NOMO-1 treated with dmso at 0.1 percent for 144 hours (cell line): Measurements from ENCODE around the gene SLCO2A1.

Experiments used
- DNase-seq: peaks from one replicate; lab custom pipeline; 2025; ENCODE audit not compliant: unreplicated experiment; lab: John Stamatoyannopoulos, UW

Gene SLCO2A1

DNA sequence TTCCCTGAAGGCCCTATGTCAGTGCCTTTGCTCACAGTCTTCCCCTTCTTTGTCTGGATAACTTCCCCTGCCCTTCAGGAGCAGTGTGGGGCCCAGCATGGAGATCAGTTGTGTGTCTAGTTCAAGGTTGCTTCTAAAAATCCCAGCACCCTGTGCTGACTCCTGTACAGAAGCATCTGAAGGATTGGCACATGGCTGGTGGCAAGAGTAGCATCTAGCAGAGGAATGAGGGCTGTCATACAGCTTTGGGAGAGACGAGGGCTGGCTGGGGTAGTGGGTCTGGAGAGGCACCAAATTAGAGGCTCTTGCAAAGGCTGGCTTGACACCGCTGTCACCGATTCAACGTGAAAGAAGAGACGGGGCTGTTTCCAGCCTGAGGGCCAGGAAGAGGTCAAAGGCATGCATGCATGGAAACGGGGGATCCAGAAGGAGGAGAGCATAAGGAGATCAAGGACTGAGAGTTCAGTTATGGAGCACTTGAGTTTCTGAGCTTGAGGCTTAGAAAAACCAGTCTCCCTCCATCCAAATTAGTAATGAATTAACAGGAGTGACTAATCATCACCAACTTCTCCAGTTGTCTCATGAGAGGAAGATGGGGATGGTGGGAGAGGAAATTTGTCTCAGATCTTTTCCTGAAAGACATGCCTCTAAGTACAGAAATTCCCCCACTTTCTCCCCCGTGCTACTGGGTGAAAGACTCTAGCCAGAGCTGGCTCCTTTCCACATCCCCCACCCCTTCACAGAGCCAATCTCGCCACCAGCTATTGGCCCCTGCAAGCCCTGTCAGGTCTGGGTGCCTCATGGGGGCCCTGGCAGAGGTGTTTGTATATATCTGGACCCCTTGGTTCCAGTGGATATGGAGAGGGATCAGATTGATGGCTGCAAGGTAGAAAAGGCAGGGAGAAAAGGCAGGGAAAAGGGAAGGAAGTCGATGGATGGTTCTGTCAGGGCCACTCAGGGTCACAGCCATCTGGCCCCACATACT, 45.9 kb downstream of the SLCO2A1 start:
- DNase-seq: no peak

DNA sequence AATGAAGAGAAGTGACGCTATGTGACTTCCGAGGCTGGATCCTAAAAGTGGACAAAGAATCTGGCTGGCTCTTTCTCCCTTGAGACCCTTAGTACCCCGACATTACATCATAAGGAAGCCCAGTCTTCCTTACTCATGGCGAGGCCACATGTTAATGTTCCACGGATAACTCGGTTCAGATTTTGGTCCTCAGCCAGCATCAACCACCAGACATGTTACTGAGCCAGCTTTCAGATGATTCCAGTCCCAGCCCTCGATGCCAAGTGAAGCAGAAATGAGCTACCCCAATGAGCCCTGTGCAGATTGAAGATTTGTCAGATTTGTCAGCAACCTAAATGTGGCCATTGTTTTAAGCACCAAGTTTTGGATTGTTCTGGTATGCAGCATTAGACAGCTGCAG, 46.6 kb downstream of the SLCO2A1 start:
- no peak for DNase-seq

DNA sequence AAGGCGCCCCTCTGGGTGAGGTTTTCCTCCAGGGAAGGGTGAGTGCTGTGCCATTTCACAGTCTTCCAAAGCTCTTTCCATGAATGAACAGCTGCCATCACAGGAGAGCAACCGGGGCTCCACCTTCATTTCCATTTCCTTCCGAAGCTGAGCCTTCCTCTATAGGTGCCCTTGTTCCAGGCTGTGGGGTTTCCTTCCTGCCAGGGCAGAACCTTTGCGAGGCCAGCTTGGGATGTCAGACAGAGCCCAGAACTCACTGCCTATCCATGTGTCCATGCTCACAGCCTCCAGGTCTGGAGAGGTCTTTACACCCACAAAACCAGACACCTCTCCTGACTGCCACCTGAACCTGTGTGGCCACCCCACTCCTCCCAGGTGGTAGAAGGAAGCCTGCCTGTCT, 49.2 kb downstream of the SLCO2A1 start:
- no peak for DNase-seq

DNA sequence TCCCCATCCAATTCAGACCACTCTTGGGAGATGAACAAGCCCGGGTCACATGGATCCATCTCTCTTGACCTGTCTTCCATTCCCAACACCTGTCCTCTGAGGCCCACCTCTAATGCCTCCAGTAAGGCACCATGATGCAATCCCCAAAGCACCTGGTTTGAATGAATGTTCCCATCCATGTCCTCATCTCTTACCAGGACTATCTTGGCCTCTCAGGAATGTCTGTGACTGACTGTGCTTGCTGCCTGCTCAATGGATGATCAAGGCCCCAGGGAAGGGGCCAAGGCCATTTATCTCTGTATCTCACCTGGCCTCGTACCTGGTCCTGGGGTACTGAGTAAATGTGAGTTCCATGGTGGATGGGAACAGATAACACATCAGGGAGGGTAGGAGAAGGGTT, 49.7 kb downstream of the SLCO2A1 start:
- DNase-seq: no peak

DNA sequence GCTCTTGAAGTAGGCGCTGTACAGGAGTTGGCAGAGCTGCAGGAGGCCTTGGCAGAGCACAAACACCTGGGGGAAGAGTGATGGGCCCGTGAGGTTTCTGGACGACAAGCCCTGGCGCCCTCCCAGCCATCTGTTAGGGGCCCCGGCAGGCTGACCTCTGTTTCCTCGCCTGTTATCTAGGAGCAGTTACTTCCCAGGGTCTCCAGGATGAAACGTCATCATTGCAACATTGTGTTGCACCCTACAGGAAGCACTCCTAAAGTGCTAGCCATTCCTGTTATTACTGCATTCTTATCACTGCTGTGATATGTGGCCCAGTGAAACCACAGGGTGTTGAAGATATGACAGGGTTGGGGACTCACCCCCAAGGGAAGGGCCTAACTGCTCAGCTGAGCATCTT, 50.2 kb downstream of the SLCO2A1 start:
- no peak for DNase-seq

DNA sequence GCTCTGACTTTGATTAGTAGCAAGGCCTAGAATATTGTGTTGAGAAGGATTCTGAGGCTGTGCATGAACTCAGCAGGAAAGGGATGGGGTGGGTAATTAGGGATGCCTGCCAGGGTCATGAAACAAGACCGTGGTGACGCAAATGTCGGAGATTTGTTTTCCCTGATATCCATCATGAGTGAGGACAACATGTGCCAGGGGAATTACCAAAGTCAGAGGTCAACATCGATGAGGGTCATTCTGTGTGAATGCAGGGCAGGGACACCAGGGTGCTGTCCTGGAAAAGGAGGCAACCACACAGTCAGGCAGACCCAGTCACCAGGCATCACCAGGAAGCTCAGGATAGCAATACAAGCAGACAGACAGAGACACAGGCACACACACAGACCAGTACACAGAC, 52.2 kb downstream of the SLCO2A1 start:
- DNase-seq: no peak

DNA sequence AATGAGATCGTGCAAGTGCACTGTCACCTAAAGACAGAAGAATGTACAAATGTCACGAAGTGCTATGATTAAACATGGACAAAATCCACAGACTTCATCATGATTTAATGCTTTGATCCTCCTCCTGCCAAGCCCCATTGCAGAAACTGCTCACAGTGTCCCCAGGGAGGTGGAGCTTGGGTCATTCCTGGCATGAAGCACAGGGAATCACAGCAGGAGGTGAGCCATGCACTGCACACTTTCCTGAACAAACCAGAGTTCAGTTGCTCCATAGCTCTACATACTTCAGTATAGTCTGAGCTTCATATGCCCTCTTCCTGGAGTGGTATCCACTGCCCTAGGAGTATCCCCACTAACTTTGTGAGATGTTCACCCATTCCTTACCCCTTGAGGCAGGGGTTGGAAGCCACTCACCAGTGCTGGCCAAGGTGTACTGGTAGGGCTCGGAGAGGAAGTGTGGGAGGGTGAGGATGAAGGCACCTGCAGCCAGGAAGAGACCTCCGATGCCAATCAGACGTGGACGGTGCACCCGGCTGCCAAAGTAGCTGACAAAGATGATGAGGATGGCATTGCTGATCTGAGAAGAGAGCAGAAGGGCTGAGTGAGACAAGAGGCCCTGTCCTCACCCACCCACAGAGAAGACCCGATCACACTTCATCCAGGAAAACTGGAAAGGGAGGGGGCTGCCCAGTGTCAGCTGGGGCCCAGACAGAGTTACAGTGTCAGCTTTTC, 56.3 kb downstream of the SLCO2A1 start:
- DNase-seq: no peak

DNA sequence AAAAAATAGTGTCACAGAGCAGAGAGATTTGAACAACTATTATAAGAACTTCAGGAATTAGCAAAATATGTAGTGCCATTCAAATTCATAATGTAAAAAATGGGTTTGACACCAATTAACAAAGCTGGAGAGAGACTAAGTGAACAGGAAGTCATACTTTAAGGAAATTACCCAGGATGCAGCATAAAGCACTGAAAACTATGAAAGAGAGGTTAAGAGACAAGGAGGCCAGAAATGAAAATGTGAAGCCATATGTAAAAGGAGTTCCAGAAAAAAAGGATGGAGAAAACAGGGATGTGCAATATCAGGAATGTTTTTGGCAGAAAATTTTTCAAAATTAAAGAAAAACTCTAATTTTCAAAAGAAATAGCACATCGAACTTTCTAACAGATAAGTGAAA, 57.6 kb downstream of the SLCO2A1 start:
- no peak for DNase-seq

DNA sequence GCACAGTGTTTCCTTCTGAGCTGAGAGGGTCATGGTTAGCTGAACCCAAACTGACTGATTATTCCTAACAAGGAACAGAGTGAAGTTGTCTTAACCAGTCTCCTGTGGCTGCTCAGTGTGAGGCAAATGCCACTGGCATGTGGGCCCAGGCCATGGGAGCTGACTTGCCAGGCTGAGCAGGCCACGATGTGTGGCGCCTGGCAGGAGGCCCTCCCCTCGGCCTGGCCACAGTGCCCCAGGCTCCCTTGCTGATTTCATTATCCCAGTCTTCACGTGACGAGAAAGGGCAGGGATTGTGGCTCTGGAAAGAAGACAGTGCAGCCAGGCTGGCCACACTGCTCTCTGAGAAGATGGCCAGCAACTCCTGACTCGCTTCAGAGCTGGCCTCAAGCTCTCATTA, 58.8 kb downstream of the SLCO2A1 start:
- DNase-seq: no peak

DNA sequence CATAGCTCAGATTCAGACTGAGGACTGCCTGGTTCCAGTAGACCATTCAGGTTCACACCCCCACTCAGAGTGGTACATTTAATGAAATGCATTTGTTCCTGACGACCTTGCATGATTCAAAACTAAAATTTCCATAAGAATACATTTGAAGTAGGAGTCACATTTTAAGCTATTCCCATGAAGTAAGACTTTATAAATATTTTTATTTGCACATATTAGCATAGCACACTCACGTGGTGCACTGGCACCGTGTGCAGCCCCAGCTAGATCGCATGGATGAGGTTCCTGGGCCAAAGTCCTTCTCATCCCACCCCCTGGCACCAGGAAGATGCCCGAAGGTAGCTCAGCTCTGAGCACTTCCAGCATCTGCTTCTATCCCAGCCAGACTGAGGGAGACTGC, 59.4 kb downstream of the SLCO2A1 start:
- DNase-seq: no peak

DNA sequence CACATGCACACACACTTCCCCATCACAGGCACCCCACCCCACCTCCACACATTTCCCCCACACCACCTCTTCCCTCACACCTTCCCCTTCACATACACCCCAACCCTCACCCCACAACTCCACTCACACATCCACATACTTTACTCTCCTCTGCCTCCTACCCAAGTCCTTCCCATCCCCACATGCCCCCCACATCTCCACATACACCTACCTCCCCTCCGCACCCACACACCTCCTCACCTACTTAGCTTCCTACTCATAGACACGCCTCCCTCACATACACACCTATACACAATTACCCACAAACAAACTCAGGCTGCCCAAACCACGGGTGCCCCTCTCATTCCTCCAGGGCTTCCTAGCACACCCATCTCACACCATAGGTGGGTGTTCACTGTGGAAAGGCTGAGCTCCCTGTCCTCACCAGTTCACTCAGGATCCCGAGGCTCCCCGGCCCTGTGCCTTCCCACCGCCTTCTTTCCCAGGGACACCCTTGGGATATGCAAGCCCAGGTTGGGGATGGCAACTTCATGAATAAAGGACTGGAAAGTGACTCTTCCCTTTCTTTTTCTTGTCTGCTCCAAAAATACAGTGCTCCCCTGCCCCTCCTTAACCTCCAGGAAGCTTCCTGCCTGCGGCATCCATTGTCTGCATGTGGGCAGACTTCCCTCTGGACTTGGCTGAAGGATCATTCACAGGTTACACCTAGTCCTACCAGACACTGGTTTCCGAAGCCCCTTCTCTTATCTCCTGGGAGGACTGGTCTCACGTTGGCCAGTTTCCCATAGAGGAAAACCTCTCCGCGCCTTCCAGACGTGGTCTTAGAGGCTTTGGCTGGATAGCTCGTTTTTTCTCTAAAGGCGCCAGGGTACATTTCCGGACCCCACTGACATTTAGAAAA, 61.5 kb downstream of the SLCO2A1 start:
- no peak for DNase-seq

DNA sequence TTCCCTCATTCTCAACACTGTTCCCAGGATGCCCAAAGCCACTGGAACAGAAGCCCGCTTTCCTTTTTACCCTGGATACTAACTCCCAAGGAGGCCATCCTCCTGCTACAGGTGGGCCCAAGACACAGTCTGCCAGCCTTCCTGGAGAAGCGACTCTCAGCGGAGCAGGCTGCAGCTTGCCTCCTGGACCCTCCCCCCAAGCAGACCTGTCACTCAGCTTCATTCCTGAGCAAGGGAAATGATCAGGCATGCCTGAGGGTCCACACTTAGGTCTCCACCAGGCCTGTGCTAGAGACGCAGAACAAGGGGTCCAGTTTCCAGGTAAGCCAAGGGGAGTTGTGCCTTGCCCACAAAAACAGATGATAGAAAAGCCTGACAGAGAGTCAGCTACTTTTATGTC, 62.8 kb downstream of the SLCO2A1 start:
- DNase-seq: no peak

DNA sequence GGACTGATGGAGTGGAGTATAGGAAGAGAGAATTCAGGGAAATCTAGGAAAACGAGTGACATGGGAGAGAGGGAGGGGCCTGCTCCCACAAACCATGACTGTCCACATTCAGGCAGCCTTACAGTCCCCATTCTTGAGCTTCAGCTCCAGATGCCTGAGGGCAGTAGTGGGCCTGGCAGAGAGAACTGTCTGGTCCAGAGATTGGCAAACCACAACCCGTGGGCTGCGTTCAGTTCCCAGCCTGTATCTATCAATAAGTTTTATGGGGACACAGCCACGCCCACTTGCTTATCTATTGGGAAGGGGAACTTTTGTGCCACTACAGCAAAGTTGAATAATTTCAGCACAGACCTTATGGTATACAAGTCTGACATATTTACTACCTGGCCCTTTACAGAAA, 63.8 kb downstream of the SLCO2A1 start:
- DNase-seq: no peak

DNA sequence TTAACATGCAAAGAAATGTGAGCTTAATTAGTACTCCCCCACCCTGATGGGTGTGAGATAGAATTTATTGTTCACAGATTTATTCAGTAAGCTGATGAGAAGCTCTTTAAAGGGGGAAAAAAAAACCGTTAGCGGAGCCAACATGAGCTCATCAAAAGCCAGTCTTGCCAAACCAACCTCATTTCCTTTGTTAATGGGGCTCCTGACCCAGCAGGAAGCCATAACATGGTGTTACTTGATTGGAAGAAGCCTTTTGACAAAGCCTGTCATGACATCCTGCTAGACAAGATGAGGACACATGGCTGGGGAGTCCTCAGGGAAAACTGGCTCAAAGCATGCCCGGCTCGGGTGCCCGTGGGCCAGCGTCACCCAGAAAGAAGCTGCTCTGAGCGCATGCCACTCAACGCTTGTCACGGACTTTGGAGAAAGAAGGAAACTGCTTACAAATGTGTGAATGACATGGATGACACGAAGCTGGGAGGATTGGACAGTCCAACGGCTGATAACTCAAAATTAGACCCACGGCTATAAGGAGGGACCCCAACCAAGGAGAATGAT, 64.6 kb downstream of the SLCO2A1 start:
- no peak for DNase-seq

DNA sequence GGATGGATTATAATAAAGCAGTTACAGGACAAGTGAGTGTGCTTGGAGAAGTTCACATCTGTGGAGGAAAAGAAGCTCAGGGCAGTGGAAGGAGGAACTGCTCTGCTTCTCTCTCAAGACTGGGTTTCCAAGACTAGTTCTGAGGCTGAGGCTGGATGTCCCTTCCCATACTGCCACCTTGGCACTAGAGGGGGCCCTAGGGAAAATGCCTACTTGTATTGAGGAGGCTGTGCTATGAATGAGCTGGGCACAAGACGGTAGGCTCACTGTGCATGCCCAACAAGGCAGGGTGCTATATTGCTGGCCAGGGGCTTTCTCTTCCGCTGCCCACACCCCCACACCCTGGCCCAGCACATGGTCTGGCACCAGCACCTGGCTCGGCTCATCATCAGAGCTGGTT, 65.2 kb downstream of the SLCO2A1 start:
- DNase-seq: no peak

DNA sequence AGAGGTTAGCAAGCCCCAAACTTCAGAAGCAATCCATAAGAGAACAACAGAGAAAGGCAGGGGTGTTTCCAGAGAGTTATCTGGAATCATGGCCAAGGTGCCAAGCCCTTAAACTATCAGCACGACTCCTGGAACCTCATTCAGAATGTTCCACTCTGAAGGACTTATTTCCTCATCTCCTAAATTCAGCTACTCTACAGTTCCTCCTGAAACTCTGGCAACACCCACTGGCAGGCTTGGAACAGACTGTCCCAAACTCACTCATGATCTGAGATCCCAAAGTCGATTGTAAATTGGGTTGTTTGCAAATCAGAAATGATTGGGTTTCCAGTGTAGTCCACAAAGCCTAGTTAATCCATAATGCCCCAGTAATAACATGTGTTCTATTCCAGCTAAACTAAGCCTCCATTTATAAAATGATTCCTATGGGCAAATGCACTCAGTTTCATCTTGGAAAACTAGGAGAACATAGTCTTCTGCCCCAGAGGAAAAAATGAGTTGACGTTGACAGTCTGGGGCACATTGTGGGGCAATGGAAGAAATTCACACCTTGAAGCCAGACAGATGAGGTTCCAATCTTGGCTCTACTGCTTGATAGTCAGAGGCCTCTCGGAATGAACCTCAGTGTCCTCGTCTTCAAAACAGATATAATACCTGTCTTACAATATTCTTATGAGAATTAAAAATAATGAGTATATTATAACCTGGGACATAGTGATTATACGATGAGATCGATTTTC, 65.9 kb downstream of the SLCO2A1 start:
- no peak for DNase-seq

DNA sequence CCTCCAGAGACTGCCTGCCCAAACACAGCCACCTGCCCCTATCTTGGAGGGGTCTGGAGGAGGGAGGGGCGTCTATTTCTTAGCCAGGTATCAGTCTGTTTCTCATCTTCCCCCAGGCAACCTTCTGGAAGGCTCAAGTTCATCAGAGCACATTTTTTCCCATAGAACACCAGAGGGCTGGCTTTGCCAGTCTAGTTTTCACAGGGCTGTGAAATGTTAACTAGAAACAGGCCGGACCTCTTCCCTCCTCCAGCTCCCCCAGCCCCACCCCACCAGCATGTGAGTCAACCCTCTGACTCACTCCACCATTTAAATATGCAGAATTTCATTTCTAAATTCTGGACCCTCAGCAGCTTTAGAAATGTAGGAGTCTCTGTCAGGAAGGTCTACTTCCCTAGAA, 66.9 kb downstream of the SLCO2A1 start:
- no peak for DNase-seq

DNA sequence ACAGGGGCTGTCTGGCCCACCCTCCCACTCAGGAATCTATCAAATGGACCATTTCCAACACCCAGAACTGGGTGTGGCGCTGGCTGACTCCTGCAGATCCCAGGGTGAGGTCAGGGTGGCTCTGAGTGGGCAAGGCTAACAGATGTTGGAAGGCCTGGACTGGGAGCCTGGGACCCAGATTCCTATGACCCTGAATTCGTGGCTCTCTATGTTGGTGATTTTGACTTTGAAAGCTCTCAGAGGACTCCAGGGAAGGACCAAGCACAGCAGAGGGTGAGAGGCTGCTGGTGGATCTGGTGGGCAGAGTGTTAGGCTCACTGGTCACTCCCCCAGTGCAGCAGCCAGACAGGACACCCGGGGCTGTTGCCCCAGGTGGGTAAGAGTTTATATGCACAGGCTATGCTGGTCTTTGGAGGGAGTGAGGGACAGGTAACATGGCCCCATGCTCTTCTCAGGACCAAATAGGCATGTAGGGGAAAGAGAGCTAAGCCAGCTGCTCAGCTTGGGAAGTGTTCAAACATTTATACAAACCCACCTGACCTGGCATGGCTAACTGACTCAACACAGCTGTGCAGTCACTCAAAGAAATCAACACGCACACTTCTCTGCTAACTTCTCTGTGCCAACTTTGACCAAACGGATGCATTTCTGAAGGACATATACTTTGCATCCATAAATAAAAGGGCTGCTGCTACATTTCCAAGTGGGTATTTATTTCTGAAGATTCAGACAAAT, 71.5 kb downstream of the SLCO2A1 start:
- DNase-seq: no peak

DNA sequence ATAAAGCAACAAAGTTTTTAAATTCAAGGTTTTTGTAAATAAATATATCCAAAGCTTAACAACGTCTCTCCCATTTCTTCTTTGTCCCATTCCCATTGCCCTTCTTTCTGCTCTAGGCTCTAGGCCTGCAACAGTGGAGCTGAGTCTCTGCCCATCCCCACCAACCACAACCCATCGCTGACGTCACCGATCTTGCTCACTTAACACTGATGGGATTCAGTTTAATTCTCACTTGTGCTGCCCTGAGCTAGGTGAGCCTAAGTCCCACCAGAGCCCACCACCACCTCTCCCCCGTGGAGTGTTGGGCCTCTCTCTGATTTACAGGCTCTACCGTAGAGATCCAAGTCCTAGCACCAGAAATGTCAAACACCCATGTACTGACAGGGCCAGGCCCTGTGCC, 72.7 kb downstream of the SLCO2A1 start:
- DNase-seq: no peak

DNA sequence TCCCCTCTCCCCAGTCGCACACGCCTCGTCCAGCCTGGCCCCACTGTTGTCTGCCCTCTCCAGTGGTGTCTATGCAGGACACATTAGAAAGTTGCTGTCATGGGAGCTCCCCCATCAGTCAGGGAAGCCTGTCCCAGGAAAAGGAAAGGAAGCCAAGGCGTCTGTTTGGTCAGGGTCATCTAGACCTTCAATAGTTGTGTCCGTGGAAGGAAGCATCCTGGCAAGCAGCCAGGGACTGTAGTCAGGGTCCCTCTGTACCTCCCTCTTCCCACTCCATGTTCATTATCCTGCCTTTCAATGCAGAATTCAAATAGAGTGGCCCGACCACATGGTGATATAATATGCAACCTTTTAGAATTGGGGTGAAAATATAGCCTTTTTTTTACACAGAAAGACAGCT, 73.4 kb downstream of the SLCO2A1 start:
- no peak for DNase-seq
